ENCODE data around the gene CDC73.

The CDC73 gene

GRCh38 chr1:193120604-193121166 lies 1.1 kb upstream of the CDC73 start:
- no peak for TF ChIP-seq CTCF (conservative IDR thresholded peaks at IDR 0.05; ENCODE audit: low read depth, low read length)
- DNase-seq (ENCODE audit: low read depth): no peak
- H3K4me3 ChIP-seq (ENCODE audit: low read depth, low read length): peak overlapping the region; percentile 92

- DNase-seq (ENCODE audit: low read depth): no peak
- H3K4me3 ChIP-seq (ENCODE audit: low read depth, low read length): peak overlapping the region; percentile 9
- no peak for TF ChIP-seq CTCF (conservative IDR thresholded peaks at IDR 0.05; ENCODE audit: low read depth, low read length)
Measured at GRCh38 chr1:193123751-193124150, 1.9 kb downstream of the CDC73 start.

GRCh38 chr1:193125369-193125768 lies 3.5 kb downstream of the CDC73 start:
- no peak for DNase-seq (ENCODE audit: low read depth)
- TF ChIP-seq CTCF (conservative IDR thresholded peaks at IDR 0.05; ENCODE audit: low read depth, low read length): no peak
- no peak overlapping the region for H3K4me3 ChIP-seq (ENCODE audit: low read depth, low read length)

GRCh38 chr1:193131266-193131860 lies 9.5 kb downstream of the CDC73 start:
- H3K4me3 ChIP-seq (ENCODE audit: low read depth, low read length): no peak overlapping the region
- no peak for DNase-seq (ENCODE audit: low read depth)
- no peak for TF ChIP-seq CTCF (conservative IDR thresholded peaks at IDR 0.05; ENCODE audit: low read depth, low read length)

- TF ChIP-seq CTCF (conservative IDR thresholded peaks at IDR 0.05; ENCODE audit: low read depth, low read length): no peak
- no peak overlapping the region for H3K4me3 ChIP-seq (ENCODE audit: low read depth, low read length)
- no peak for DNase-seq (ENCODE audit: low read depth)
Measured at GRCh38 chr1:193140254-193140653, 18.4 kb downstream of the CDC73 start.

GRCh38 chr1:193141804-193142203 lies 20.0 kb downstream of the CDC73 start:
- no peak overlapping the region for H3K4me3 ChIP-seq (ENCODE audit: low read depth, low read length)
- no peak for TF ChIP-seq CTCF (conservative IDR thresholded peaks at IDR 0.05; ENCODE audit: low read depth, low read length)
- DNase-seq (ENCODE audit: low read depth): no peak

GRCh38 chr1:193142409-193142808 lies 20.6 kb downstream of the CDC73 start:
- no peak overlapping the region for H3K4me3 ChIP-seq (ENCODE audit: low read depth, low read length)
- DNase-seq (ENCODE audit: low read depth): no peak
- no peak for TF ChIP-seq CTCF (conservative IDR thresholded peaks at IDR 0.05; ENCODE audit: low read depth, low read length)

Measured in choroid plexus epithelial cell (primary cell).